CD4-positive, alpha-beta T cell treated with Interleukin-2 at 100 ng/mL for 4 hours (primary cell): Measurements from ENCODE around the gene CLDN15.
"Not testable (repeated sequence)": the region's sequence is repeated elsewhere in the genome, so short reads cannot be mapped to it uniquely, and the experiment has no call there.

Source experiments
- DNase-seq: peaks from one replicate; pipeline ENCODE4 v3.0.0-alpha.2; 2020; ENCODE audit warnings: low spot score

Gene CLDN15

DNA sequence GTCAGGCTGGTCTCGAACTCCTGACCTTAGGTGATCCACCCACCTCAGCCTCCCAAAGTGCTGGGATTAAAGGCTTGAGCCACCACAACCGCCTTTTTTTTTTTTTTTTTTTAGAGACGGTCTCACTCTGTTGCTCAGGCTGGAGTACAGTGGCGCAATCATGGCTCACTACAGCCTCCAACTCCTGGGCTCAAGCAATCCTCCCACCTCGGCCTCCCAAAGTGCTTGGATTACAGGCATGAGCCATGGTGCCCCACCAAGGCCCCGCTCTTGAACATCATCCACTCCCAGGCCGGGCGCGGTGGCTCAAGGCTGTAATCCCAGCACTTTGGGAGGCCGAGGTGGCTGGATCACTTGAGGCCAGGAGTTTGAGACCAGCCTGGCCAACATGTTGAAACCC is 38.1 kb downstream of the CLDN15 start:
- not testable (repeated sequence) for DNase-seq

DNA sequence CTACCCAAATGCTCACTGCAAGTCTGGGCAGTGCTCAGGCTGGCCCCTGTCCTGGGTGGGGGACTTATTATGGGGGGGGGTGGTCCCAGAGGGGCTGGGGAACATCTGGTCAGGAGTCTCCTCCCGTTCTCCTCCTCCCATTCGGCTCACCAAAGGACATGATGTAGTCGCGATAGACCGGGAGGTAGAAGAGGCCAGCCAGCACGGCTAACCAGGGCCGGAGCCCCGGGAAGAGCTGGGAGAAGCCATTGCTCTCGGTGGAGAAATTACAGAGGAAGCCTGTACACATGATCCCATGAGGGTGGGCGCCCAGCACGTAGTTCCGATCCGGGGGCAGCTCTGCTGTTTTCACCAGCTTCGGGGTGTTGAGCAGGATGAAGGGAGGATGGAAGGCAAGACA is 39.1 kb downstream of the CLDN15 start:
- no peak for DNase-seq

DNA sequence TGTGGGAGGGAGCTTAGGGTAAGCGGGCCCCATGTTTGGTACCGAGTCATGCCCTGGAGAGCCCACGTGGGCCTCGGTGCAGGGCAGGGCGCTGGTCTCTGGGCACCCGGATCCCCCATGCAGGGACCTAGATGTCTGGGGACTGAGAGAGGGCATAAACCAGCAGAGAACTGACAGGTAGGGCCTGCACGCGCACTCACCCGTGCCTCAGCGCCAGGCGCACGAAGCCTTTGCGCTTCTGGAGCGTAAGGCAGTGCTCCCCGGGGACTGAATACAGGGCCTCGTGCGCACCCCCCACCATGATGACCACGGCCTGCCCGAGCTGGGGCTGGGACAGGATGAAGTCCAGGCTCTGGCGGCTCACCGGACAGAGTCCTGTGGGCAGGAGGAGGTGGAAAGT is 39.6 kb downstream of the CLDN15 start:
- DNase-seq = no peak

DNA sequence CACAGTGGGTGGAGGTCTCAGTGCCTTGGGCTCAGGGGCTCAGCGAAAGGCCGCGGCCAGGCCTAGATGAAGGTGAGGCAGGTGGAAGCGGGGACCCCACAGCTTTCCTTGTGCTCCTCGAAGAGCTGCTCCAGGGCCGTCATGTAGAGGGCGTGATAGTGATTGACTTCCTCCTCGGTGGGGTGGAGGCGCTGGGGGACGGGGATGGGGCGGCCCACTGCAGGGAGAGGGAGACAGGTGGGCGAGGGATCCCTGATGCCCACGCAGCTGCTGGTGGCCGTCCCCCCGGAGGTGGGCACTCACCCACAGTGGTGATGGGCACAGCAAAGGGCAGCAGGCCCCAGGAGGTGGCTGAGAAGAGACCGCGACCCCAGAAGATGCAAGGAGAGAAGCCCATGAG is 41.7 kb downstream of the CLDN15 start:
- DNase-seq = no peak

DNA sequence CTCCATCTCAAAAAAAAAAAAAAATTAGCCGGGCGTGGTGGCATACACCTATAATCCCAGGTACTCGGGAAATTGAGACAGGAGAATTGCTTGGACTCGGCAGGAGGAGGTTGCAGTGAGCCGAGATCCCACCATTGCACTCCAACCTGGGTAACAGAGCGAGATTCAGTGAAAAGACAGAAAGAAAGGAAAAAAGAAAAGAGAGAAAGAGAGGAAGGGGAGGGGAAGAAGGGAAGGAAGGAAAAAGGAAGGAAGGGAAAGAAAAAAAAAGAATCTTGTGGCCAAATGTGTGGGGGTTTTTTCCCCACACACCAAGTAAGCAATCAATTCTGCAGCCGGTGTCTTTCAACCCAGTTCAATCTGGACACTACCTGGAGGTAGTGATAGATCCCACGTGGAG is 48.5 kb downstream of the CLDN15 start:
- DNase-seq = no peak

DNA sequence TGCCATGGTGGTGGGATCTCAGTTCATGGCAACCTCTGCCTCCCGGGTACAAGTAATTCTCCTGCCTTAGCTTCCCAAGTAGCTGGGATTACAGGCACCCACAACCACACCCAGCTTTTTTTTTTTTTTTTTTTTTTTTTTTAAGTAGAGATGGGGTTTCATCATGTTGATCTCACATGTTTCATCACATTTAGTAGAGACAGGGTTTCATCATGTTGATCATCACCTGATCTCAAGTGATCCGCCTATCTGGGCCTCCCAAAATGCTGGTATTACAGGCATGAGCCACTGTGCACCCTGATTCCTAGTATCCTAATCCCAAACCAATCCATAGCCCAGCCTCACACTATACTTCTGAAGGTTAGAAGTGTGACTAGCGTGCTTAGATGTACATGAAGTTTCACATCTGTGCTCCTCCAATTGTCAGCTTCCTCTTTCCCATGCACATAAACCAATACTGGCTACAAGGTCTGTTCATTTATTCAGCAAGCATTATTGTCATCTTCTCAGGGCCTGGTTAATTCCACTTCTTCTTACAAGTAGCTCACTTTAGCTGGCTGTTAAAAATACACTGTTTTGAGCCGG is 50.7 kb downstream of the CLDN15 start:
- DNase-seq = no peak

DNA sequence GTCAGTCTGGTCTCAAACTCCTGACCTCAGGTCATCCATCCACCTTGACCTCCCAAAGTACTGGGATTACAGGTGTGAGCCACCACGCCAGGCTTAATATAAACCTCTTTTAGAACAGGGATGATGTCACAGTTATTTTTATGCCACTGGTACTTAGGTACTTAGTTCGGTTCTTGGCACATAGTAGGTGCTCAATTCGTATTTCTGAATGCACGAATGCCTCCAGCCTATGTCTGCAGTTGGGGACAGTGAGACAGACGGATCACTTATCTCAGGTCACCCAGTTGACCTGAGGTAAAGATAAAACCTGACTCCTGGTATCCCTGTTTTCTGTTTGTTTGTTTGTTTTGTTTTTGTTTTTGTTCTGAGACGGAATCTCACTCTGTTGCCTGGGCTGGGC is 51.4 kb downstream of the CLDN15 start:
- DNase-seq = no peak

DNA sequence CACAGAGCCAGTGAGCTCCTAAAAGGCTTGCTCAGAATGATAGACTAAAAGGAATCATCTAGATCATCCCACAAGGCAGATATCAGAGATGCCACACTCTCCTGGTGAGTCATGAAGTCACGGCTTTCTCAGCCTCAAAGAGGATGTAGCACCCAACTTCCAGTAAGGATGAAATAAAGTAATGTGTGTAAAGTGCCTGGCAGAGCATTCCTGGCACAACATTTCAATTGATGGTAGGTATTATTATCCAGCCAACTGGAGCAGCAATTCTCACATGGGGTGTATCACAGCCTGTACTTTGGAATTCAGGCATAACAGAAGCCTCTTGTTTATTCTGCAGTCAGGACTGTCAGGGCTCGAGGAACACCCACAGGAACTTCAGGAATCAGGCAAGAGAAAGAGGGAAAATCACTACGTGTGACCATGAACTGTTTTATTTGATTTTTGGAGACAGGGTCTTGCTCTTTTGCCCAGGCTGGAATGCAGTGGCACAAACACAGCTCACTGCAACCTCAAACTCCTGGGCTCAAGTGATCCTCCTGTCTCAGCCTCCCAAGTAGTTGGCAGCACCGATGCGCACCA is 52.3 kb downstream of the CLDN15 start:
- DNase-seq = no peak
